Gastrocnemius medialis (tissue), 4 donors: Measurements from ENCODE around the gene BIRC6. TPM values are rescaled to one million over a fixed set of nuclear protein-coding genes. Genes with fewer than 3 reads are reported as not detected.
"Not testable (repeated sequence)": the region's sequence is repeated elsewhere in the genome, so short reads cannot be mapped to it uniquely, and the experiment has no call there.

Source experiments
- ATAC-seq, 2 donors: fragments of 150-250 bp; one replicate each; pipeline ENCODE4 v1.9.1; 2016
- DNase-seq, 2 donors: peaks; one replicate each; pipeline ENCODE4 v3.0.0-alpha.2; 2019
- H3K27ac ChIP-seq, 4 donors: fragments of 200-600 bp; sonication (generic); 1 replicate in 1 of 4; 2 replicates in 3 of 4; pipeline ENCODE4 v1.5.1; 2016 to 2018; ENCODE audit warnings: mild to moderate bottlenecking in 2 of 4, moderate library complexity in 1 of 4
- H3K27me3 ChIP-seq, 3 donors: fragments of 200-600 bp; sonication (generic) in 2 of 3; 1 replicate in 1 of 3; 2 replicates in 2 of 3; pipeline versions ENCODE4 v1.5.1 to v1.6.0; 2016 to 2019; ENCODE audit warnings: mild to moderate bottlenecking in 1 of 3, moderate library complexity in 1 of 3
- H3K36me3 ChIP-seq, 2 donors: fragments of 200-600 bp; sonication (generic) in 1 of 2; one replicate each; pipeline ENCODE4 v1.5.1; 2017 to 2018
- H3K4me1 ChIP-seq, 2 donors: fragments of 200-600 bp; sonication (generic) in 1 of 2; one replicate each; pipeline ENCODE4 v1.5.1; 2016 to 2017; ENCODE audit warnings: mild to moderate bottlenecking in 2 of 2
- H3K4me3 ChIP-seq, 4 donors: fragments of 200-600 bp; sonication (generic) in 3 of 4; 1 replicate in 1 of 4; 2 replicates in 3 of 4; pipeline ENCODE4 v1.5.1; 2016 to 2019; ENCODE audit warnings: mild to moderate bottlenecking in 2 of 4
- H3K9me3 ChIP-seq, 3 donors: fragments of 200-600 bp; sonication (generic) in 2 of 3; 1 replicate in 1 of 3; 2 replicates in 2 of 3; pipeline ENCODE4 v1.5.1; 2016 to 2019
- POLR2A ChIP-seq, 2 donors: fragments of 450-650 bp; IDR thresholded peaks; one replicate each; pipeline ENCODE4 v1.6.1; 2017; ENCODE audit warnings: antibody characterized with exemption in 2 of 2, mild to moderate bottlenecking in 2 of 2, moderate library complexity in 2 of 2
- in situ Hi-C, 4 donors: fragments of 200-750 bp; cut with MboI; loops; one replicate each; pipeline versions ENCODE4 v1.15.0 to v1.8.0; 2017; ENCODE audit warnings: low sequenced_read_pairs in 4 of 4
- intact Hi-C: fragments of 100-400 bp; cut with DNase I; formaldehyde crosslinking; loops from one replicate; pipeline ENCODE4 v1.15.1; 2023; ENCODE audit warnings: low total_unique reads
- total RNA-seq, 4 donors: library from RNA; depleted of rRNA; stranded (reverse); fragments of >200 nt; gene quantifications; one replicate each; pipeline versions ENCODE4 v1.1.0 to v1.2.3, GENCODE V29; 2016
- TF ChIP-seq, protein P1 (sequence below), 5 experiments: fragments of 450-650 bp in 3 of 5; fragments of 200-600 bp in 2 of 5; sonication (generic) in 2 of 5; IDR thresholded peaks in 4 of 5; conservative IDR thresholded peaks in 1 of 5; 1 replicate in 4 of 5; 2 replicates in 1 of 5; pipeline ENCODE4 v1.5.1; 2016 to 2019; ENCODE audit warnings: antibody characterized with exemption in 5 of 5, mild to moderate bottlenecking in 3 of 5, moderate library complexity in 3 of 5

The BIRC6 gene
- total RNA-seq, 4 donors from 2014 or later: 60.1 to 107 (median 77.6) TPM

DNA sequence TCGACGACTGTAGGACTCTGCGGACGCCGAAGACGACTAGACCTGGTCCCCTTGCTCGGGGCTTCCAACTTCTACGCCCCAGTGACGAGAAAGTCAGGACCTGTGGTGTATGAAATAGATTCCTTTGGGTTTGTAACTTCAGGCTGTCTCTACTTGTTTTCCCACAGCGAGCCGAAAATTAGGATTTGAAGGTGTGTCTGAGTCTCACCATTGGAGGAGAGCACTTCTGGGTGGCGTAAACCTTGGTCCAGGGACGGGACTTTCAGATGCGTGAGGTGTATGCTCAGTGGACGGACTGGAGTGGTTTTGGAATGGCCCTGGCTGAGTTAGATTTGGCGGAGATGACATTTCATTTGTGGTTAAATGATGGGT, 1.3 kb downstream of the BIRC6 start:
- H3K4me1 ChIP-seq: peaks cover 36 to 43% of the 10 kb centered on the region in 2 donors
- intact Hi-C loops (loop anchor here (5.0 to 10.0 kb wide), 3 partner anchors 191 to 296 kb away; partner anchors contain the start of genes SLC30A6, SPAST and TTC27), in situ Hi-C loops (no loop called here)
- H3K27me3 ChIP-seq: no peaks in the 10 kb centered on the region
- peak overlapping the region; percentile 95 to 100 (median 99) for H3K27ac ChIP-seq
- H3K4me3 ChIP-seq: peak overlapping the region; percentile 89 to 100 (median 95)
- H3K9me3 ChIP-seq: no peaks in the 10 kb centered on the region
- no peak for ATAC-seq
- no peaks in the 10 kb centered on the region for H3K36me3 ChIP-seq
- DNase-seq: no peak
- TF ChIP-seq, protein P1, sequence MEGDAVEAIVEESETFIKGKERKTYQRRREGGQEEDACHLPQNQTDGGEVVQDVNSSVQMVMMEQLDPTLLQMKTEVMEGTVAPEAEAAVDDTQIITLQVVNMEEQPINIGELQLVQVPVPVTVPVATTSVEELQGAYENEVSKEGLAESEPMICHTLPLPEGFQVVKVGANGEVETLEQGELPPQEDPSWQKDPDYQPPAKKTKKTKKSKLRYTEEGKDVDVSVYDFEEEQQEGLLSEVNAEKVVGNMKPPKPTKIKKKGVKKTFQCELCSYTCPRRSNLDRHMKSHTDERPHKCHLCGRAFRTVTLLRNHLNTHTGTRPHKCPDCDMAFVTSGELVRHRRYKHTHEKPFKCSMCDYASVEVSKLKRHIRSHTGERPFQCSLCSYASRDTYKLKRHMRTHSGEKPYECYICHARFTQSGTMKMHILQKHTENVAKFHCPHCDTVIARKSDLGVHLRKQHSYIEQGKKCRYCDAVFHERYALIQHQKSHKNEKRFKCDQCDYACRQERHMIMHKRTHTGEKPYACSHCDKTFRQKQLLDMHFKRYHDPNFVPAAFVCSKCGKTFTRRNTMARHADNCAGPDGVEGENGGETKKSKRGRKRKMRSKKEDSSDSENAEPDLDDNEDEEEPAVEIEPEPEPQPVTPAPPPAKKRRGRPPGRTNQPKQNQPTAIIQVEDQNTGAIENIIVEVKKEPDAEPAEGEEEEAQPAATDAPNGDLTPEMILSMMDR (IDR thresholded peaks at IDR 0.05 in 4 of 5, conservative IDR thresholded peaks at IDR 0.05 in 1 of 5): no peak
- TF ChIP-seq POLR2A (IDR thresholded peaks at IDR 0.05): no peak

DNA sequence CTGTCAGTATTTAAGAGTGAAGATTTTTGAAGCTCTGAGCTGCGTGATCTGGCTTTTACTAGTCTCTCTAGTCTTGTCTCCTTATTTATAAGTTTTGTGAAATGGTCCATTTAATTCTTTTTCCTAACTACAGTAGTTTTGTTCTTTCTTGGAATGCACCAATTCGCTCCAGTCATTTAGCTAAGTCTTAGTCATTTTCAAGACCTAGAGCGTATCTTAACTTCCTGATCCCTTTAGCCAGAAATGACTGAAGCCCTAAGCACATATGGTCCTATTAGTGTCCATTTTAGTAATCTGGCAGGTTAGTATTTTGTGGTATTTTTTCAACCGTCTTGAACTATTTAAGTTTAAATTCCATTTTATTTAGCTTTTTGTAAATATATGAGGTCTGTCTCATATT, 3.6 kb downstream of the BIRC6 start:
- Histone ChIP-seq H3K9me3 (no peaks in the 10 kb centered on the region), H3K4me1 (peaks cover 48 to 61% of the 10 kb centered on the region in 2 donors), H3K27ac (peak overlapping the region; percentile 21 to 95 (median 49)), H3K27me3 (no peaks in the 10 kb centered on the region), H3K4me3 (no peak overlapping the region), H3K36me3 (no peaks in the 10 kb centered on the region)
- ATAC-seq (no peak), DNase-seq (no peak)
- in situ Hi-C loops: no loop called here
- intact Hi-C loops: no loop called here
- TF ChIP-seq POLR2A (IDR thresholded peaks at IDR 0.05): no peak
- TF ChIP-seq, protein P1 (IDR thresholded peaks at IDR 0.05 in 4 of 5, conservative IDR thresholded peaks at IDR 0.05 in 1 of 5): no peak

DNA sequence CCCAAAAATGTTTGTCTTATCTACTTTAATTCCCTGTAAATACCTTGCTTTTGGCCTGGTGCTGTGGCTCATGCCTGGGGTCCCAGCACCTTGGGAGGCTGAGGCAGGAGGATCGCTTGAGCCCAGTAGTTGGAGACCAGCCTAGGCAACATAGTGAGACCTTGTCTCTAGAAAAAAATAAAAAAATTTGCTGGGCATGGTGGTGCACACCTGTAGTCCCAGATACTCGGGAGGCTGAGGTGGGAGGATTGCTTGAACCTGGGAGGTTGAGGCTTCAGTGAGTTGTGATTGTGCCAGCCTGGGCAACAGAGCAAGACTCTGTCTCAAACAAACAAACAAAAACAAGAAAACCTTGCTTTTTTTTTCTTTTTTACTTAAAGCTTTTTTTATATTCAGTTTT, 6.2 kb downstream of the BIRC6 start:
- in situ Hi-C loops, H3K27ac ChIP-seq, intact Hi-C loops: not testable (repeated sequence)

DNA sequence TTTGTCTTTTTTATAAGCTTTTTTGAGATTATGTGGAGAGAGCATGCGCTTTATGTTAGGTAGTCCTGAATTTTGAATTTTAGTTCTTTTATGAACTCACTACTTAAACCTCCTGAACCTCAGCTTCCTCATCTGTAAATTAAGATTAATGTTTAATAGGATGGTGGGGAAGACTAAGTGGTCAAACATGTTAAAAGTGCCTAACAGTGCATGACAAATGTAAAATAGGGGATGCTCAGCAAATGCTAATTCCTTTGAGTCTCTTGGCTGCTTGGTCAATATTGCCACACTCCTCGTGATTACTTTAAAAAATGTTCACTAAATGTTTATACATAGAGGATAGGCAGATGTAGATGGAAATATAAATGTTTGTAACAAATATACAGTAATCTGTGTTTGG, 6.8 kb downstream of the BIRC6 start:
- ATAC-seq: no peak
- in situ Hi-C loops: no loop called here
- no peak overlapping the region for H3K27ac ChIP-seq

More for the DNA sequence above, 6.2 kb downstream of the BIRC6 start:
- not testable (repeated sequence) for H3K27me3 ChIP-seq, DNase-seq, H3K36me3 ChIP-seq, ATAC-seq, H3K4me3 ChIP-seq, H3K9me3 ChIP-seq
- peaks cover 50 to 67% of the 10 kb centered on the region in 2 donors for H3K4me1 ChIP-seq

DNA sequence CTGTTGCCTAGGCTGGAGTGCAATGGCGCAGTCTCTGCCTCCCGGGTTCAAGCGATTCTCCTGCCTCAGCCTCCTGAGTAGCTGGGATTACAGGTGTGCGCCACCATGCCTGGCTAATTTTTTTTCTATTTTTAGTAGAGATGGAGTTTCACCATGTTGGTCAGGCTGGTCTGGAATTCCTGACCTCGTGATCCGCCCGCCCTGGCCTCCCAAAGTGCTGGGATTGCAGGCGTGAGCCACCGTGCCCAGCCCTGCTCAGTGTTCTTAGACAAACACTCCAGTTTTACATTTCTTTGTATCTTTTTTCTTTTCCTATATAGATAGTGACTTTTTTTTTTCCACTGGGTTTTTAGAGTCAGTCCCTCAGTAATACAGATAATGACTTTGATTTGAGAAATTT, 7.5 kb downstream of the BIRC6 start:
- in situ Hi-C loops, H3K27me3 ChIP-seq, intact Hi-C loops, H3K4me3 ChIP-seq, ATAC-seq, H3K36me3 ChIP-seq, H3K9me3 ChIP-seq, DNase-seq, H3K27ac ChIP-seq: not testable (repeated sequence)
- H3K4me1 ChIP-seq: peaks cover 44 to 64% of the 10 kb centered on the region in 2 donors

More for the DNA sequence above, 6.8 kb downstream of the BIRC6 start:
- no peak for DNase-seq
- no peak overlapping the region for H3K4me3 ChIP-seq
- H3K4me1 ChIP-seq: peaks cover 47 to 67% of the 10 kb centered on the region in 2 donors
- intact Hi-C loops: no loop called here
- H3K27me3 ChIP-seq: no peaks in the 10 kb centered on the region
- H3K9me3 ChIP-seq: no peaks in the 10 kb centered on the region
- TF ChIP-seq, protein P1 (IDR thresholded peaks at IDR 0.05 in 4 of 5, conservative IDR thresholded peaks at IDR 0.05 in 1 of 5): no peak
- no peak for TF ChIP-seq POLR2A (IDR thresholded peaks at IDR 0.05)
- no peaks in the 10 kb centered on the region for H3K36me3 ChIP-seq

DNA sequence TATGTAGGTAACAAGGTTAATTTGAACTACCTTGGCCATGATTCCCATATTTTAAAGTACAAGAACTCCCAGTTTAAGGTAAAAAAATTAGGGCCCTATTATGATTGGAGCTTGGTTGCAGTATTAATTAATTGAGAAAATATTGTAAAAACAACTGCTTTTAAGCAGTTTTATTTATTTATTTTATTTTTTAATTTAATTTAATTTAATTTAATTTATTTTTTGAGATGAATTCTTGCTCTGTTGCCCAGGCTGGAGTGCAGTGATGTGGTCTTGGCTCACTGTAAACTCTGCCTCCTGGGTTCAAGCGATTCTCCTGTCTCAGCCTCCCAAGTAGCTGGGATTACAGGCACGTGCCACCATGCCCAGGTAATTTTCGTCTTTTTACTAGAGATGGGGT, 8.9 kb downstream of the BIRC6 start:
- H3K9me3 ChIP-seq, H3K4me3 ChIP-seq, in situ Hi-C loops, DNase-seq, intact Hi-C loops, H3K27ac ChIP-seq, ATAC-seq, H3K36me3 ChIP-seq, H3K27me3 ChIP-seq: not testable (repeated sequence)
- peaks cover 37 to 56% of the 10 kb centered on the region in 2 donors for H3K4me1 ChIP-seq
